ENCODE data around the gene FCGBP. TPM values are rescaled to one million over a fixed set of nuclear protein-coding genes. Genes with fewer than 3 reads are reported as not detected.
"Not testable (repeated sequence)": the region's sequence is repeated elsewhere in the genome, so short reads cannot be mapped to it uniquely, and the experiment has no call there.

FCGBP gene
- total and polyA plus RNA-seq, 12 donors, result 1.6 to 785 (median 79.1) TPM

GRCh38 chr19:39963898-39964297, 29.5 kb upstream of the FCGBP start:
- TF ChIP-seq CTCF (IDR thresholded peaks at IDR 0.05) (no peak), POLR2A (IDR thresholded peaks at IDR 0.05) (no peak)
- H3K4me1 ChIP-seq (replicated peaks in 1 of 2), result no peaks in the 10 kb centered on the region
- no peaks in the 10 kb centered on the region for H3K36me3 ChIP-seq (replicated peaks in 1 of 2)
- no peaks in the 10 kb centered on the region for H3K9me3 ChIP-seq (replicated peaks in 1 of 3)
- H3K4me3 ChIP-seq, result no peak overlapping the region
- intact Hi-C loops (cut with DNase I), result no loop called here
- DNase-seq, result no peak
- H3K27me3 ChIP-seq, result no peaks in the 10 kb centered on the region
- 77 to 83% (median 80%) methylated on average over 3 of the region's 3 CpGs for WGBS, 4 donors
- H3K27ac ChIP-seq, result no peak overlapping the region

- DNase-seq, result peak in 1 of 7 donors; percentile 7
- H3K36me3 ChIP-seq (replicated peaks in 1 of 2); H3K4me1 ChIP-seq (replicated peaks in 1 of 2); H3K4me3 ChIP-seq; H3K27ac ChIP-seq; H3K27me3 ChIP-seq; H3K9me3 ChIP-seq (replicated peaks in 1 of 3); intact Hi-C loops (cut with DNase I): not testable (repeated sequence)
- WGBS, 4 donors, result 66 to 75% (median 72%) methylated on average over 9 to 13 of the region's 13 CpGs
Measured at GRCh38 chr19:39959407-39959806, 25.0 kb upstream of the FCGBP start.

GRCh38 chr19:39958942-39959341, 24.5 kb upstream of the FCGBP start:
- 88 to 94% (median 91%) methylated on average over 3 of the region's 3 CpGs for WGBS, 4 donors
- DNase-seq, result peak in 1 of 7 donors; percentile 11
- H3K27ac ChIP-seq; H3K4me3 ChIP-seq; intact Hi-C loops (cut with DNase I); H3K27me3 ChIP-seq; H3K36me3 ChIP-seq (replicated peaks in 1 of 2); H3K9me3 ChIP-seq (replicated peaks in 1 of 3); H3K4me1 ChIP-seq (replicated peaks in 1 of 2): not testable (repeated sequence)

- intact Hi-C loops (cut with DNase I); H3K4me3 ChIP-seq; H3K27me3 ChIP-seq; H3K9me3 ChIP-seq (replicated peaks in 1 of 3); H3K4me1 ChIP-seq (replicated peaks in 1 of 2); H3K36me3 ChIP-seq (replicated peaks in 1 of 2); H3K27ac ChIP-seq: not testable (repeated sequence)
- 91 to 98% (median 92%) methylated on average over 5 of the region's 5 CpGs for WGBS, 4 donors
- peak in 1 of 7 donors; percentile 7 for DNase-seq
Measured at GRCh38 chr19:39957886-39958285, 23.5 kb upstream of the FCGBP start.

- H3K27ac ChIP-seq, result no peak overlapping the region
- H3K36me3 ChIP-seq (replicated peaks in 1 of 2), result no peaks in the 10 kb centered on the region
- no peak overlapping the region for H3K4me3 ChIP-seq
- H3K27me3 ChIP-seq, result no peaks in the 10 kb centered on the region
- peak in 1 of 7 donors; percentile 11 for DNase-seq
- intact Hi-C loops (cut with DNase I), result no loop called here
- TF ChIP-seq POLR2A (IDR thresholded peaks at IDR 0.05) (no peak), CTCF (IDR thresholded peaks at IDR 0.05) (no peak)
- H3K4me1 ChIP-seq (replicated peaks in 1 of 2), result peaks cover 0 to 7% of the 10 kb centered on the region in 2 donors
- WGBS, 4 donors, result 86 to 92% (median 90%) methylated on average over 7 of the region's 7 CpGs
- H3K9me3 ChIP-seq (replicated peaks in 1 of 3), result no peaks in the 10 kb centered on the region
Measured at GRCh38 chr19:39953915-39954314, 19.5 kb upstream of the FCGBP start.

GRCh38 chr19:39951686-39952085, 17.3 kb upstream of the FCGBP start:
- Histone ChIP-seq H3K27me3 (no peaks in the 10 kb centered on the region), H3K4me1 (replicated peaks in 1 of 2) (peaks cover 0 to 7% of the 10 kb centered on the region in 2 donors), H3K9me3 (replicated peaks in 1 of 3) (no peaks in the 10 kb centered on the region), H3K4me3 (no peak overlapping the region), H3K27ac (no peak overlapping the region), H3K36me3 (replicated peaks in 1 of 2) (no peaks in the 10 kb centered on the region)
- intact Hi-C loops (cut with DNase I), result no loop called here
- 28 to 44% (median 31%) methylated on average over 3 of the region's 3 CpGs for WGBS, 4 donors
- TF ChIP-seq POLR2A (IDR thresholded peaks at IDR 0.05) (no peak), CTCF (IDR thresholded peaks at IDR 0.05) (no peak)
- peak in 5 of 7 donors; percentile 37 to 46 (median 44) for DNase-seq
